ENCODE data around the gene NDUFA7.

Gene NDUFA7

DNA sequence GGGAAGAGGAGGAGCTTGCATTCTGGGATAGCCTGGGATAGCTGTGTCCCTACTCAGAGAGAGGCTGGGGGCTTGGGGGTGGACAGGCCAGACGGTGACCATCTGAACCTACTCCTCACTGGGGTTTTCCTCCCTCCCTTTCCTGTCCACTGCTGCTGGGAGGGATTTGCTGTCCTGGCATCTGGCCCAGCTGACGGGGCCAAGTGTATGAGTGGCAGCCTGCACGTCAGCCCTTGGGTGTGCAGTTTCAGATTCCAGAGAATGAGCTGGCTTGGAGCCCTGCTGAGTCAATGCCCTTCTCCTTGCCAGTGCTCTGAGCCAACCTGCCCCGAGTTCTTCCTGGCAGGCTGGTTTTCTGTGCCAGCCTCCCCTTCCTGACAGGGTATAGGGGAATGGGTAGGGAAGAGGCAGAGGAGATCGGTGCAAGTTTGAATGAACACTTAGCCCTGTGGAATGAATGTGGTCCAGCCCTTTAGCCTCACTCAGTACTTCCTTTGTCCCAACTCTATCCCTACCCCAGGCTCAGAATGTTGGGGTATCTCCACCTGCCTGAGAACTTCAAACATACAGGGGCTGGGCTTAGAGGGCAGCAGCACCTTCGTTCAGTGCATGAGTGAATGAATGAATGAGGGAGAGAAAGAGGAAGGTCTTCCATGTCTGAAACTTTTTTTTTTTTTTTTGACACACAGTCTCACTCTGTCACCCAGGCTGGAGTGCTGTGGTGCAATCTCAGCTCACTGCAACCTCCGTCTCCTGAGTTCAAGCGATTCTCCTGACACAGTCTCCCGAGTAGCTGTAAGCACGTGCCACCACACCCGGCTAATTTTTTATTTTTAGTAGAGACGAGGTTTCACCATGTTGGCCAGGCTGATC is 41.0 kb upstream of the NDUFA7 start:
- Histone ChIP-seq H3K27ac (ENCODE audit: low read depth, low read length) (no peak overlapping the region), H3K27me3 (ENCODE audit: control insufficient read depth, low read length) (peaks cover 17% of the 10 kb centered on the region), H3K9me2 (replicated peaks; ENCODE audit: control insufficient read depth, low read length) (no peaks in the 10 kb centered on the region)

GRCh38 chr19:8360196-8360595 is 39.0 kb upstream of the NDUFA7 start:
- TF ChIP-seq, protein P1, sequence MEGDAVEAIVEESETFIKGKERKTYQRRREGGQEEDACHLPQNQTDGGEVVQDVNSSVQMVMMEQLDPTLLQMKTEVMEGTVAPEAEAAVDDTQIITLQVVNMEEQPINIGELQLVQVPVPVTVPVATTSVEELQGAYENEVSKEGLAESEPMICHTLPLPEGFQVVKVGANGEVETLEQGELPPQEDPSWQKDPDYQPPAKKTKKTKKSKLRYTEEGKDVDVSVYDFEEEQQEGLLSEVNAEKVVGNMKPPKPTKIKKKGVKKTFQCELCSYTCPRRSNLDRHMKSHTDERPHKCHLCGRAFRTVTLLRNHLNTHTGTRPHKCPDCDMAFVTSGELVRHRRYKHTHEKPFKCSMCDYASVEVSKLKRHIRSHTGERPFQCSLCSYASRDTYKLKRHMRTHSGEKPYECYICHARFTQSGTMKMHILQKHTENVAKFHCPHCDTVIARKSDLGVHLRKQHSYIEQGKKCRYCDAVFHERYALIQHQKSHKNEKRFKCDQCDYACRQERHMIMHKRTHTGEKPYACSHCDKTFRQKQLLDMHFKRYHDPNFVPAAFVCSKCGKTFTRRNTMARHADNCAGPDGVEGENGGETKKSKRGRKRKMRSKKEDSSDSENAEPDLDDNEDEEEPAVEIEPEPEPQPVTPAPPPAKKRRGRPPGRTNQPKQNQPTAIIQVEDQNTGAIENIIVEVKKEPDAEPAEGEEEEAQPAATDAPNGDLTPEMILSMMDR (IDR thresholded peaks at IDR 0.05; ENCODE audit: low read depth, low read length, poor library complexity, severe bottlenecking), result no peak
- Histone ChIP-seq H4K20me1 (ENCODE audit: control insufficient read depth, insufficient read depth, low read depth, low read length) (no peaks in the 10 kb centered on the region), H3K27ac (ENCODE audit: low read depth, low read length) (no peak overlapping the region), H3K9me3 (ENCODE audit: control insufficient read depth, insufficient read depth, low read length) (no peaks in the 10 kb centered on the region), H3K79me2 (ENCODE audit: control insufficient read depth, low read length) (no peaks in the 10 kb centered on the region), H3K9me2 (replicated peaks; ENCODE audit: control insufficient read depth, low read length) (no peaks in the 10 kb centered on the region), H3K4me1 (ENCODE audit: control insufficient read depth, low read length) (no peaks in the 10 kb centered on the region), H3F3A (ENCODE audit: control insufficient read depth, insufficient read depth) (no peaks in the 10 kb centered on the region), H3K4me3 (ENCODE audit: low read length) (no peak overlapping the region), H3K27me3 (ENCODE audit: control insufficient read depth, low read length) (peaks cover 24% of the 10 kb centered on the region), H3K4me2 (ENCODE audit: low read length) (no peak overlapping the region), H3K36me3 (ENCODE audit: control insufficient read depth, low read length) (no peaks in the 10 kb centered on the region)

More for the DNA sequence above, 41.0 kb upstream of the NDUFA7 start:
- Histone ChIP-seq H3K4me3 (ENCODE audit: low read length) (no peak overlapping the region), H3K79me2 (ENCODE audit: control insufficient read depth, low read length) (no peaks in the 10 kb centered on the region), H3K36me3 (ENCODE audit: control insufficient read depth, low read length) (no peaks in the 10 kb centered on the region), H4K20me1 (ENCODE audit: control insufficient read depth, insufficient read depth, low read depth, low read length) (no peaks in the 10 kb centered on the region), H3F3A (ENCODE audit: control insufficient read depth, insufficient read depth) (no peaks in the 10 kb centered on the region), H3K4me2 (ENCODE audit: low read length) (no peak overlapping the region), H3K9me3 (ENCODE audit: control insufficient read depth, insufficient read depth, low read length) (no peaks in the 10 kb centered on the region), H3K4me1 (ENCODE audit: control insufficient read depth, low read length) (no peaks in the 10 kb centered on the region)
- TF ChIP-seq EZH2phosphoT487 (IDR thresholded peaks at IDR 0.05; ENCODE audit: borderline replicate concordance, low read length), result no peak
- TF ChIP-seq, protein P1 (IDR thresholded peaks at IDR 0.05; ENCODE audit: low read depth, low read length, poor library complexity, severe bottlenecking), result no peak

DNA sequence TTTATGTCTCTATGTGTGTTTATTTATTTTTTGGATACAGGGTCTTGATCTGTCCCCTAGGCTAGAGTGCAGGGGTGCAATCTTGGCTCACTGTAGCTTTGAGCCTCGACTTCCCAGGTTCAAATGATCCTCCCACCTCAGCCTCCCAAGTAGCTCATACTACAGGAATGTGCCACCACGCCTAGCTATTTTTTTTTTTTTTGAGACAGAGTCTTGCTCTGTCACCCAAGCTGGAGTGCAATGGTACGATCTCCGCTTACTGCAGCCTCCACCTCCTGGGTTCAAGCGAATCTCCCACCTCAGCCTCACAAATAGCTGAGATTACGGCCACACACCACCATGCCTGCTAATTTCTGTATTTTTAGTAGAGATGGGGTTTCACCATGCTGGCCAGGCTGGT is 37.8 kb upstream of the NDUFA7 start:
- TF ChIP-seq EZH2phosphoT487 (IDR thresholded peaks at IDR 0.05; ENCODE audit: borderline replicate concordance, low read length), result no peak
- H4K20me1 ChIP-seq (ENCODE audit: control insufficient read depth, insufficient read depth, low read depth, low read length), result no peaks in the 10 kb centered on the region
- no peak overlapping the region for H3K4me2 ChIP-seq (ENCODE audit: low read length)
- no peaks in the 10 kb centered on the region for H3K9me3 ChIP-seq (ENCODE audit: control insufficient read depth, insufficient read depth, low read length)
- no peaks in the 10 kb centered on the region for H3K4me1 ChIP-seq (ENCODE audit: control insufficient read depth, low read length)
- H3K27me3 ChIP-seq (ENCODE audit: control insufficient read depth, low read length), result peaks cover 18% of the 10 kb centered on the region
- no peaks in the 10 kb centered on the region for H3K36me3 ChIP-seq (ENCODE audit: control insufficient read depth, low read length)
- no peak overlapping the region for H3K27ac ChIP-seq (ENCODE audit: low read depth, low read length)
- H3K4me3 ChIP-seq (ENCODE audit: low read length), result no peak overlapping the region
- no peaks in the 10 kb centered on the region for H3F3A ChIP-seq (ENCODE audit: control insufficient read depth, insufficient read depth)
- no peaks in the 10 kb centered on the region for H3K79me2 ChIP-seq (ENCODE audit: control insufficient read depth, low read length)
- no peaks in the 10 kb centered on the region for H3K9me2 ChIP-seq (replicated peaks; ENCODE audit: control insufficient read depth, low read length)

- H3K4me1 ChIP-seq (ENCODE audit: control insufficient read depth, low read length), result no peaks in the 10 kb centered on the region
- H3K36me3 ChIP-seq (ENCODE audit: control insufficient read depth, low read length), result no peaks in the 10 kb centered on the region
- no peaks in the 10 kb centered on the region for H3K9me3 ChIP-seq (ENCODE audit: control insufficient read depth, insufficient read depth, low read length)
- no peak overlapping the region for H3K4me3 ChIP-seq (ENCODE audit: low read length)
- no peaks in the 10 kb centered on the region for H4K20me1 ChIP-seq (ENCODE audit: control insufficient read depth, insufficient read depth, low read depth, low read length)
- no peaks in the 10 kb centered on the region for H3K79me2 ChIP-seq (ENCODE audit: control insufficient read depth, low read length)
- H3K27ac ChIP-seq (ENCODE audit: low read depth, low read length), result no peak overlapping the region
- TF ChIP-seq, protein P1 (IDR thresholded peaks at IDR 0.05; ENCODE audit: low read depth, low read length, poor library complexity, severe bottlenecking), result no peak
- no peak for TF ChIP-seq EZH2phosphoT487 (IDR thresholded peaks at IDR 0.05; ENCODE audit: borderline replicate concordance, low read length)
- no peaks in the 10 kb centered on the region for H3K9me2 ChIP-seq (replicated peaks; ENCODE audit: control insufficient read depth, low read length)
- no peaks in the 10 kb centered on the region for H3F3A ChIP-seq (ENCODE audit: control insufficient read depth, insufficient read depth)
- H3K27me3 ChIP-seq (ENCODE audit: control insufficient read depth, low read length), result peaks cover 7% of the 10 kb centered on the region; the same call in 1 of the 2 replicates
- no peak overlapping the region for H3K4me2 ChIP-seq (ENCODE audit: low read length)
Measured at GRCh38 chr19:8357007-8357521, 35.9 kb upstream of the NDUFA7 start.

Data from DOHH2 (cell line).